B cell (primary cell): ENCODE results near the gene CREB5. TPM values are rescaled to one million over a fixed set of nuclear protein-coding genes. Genes with fewer than 3 reads are reported as not detected.

Experiments used
- ATAC-seq: fragments of 200-7000 bp; cut with Tn5 transposase; one replicate; pipeline ENCODE4 v1.10.0; 2021; ENCODE audit warnings: low read depth, mild to moderate bottlenecking, moderate number of reproducible peaks, moderate library complexity
- CTCF ChIA-PET: fragments of 350-600 bp; sonication (Branson Sonifier 250); formaldehyde crosslinking; loops from one replicate; lab custom pipeline; 2021; ENCODE audit warnings: antibody characterized with exemption, inconsistent platforms; lab: Charles Lee
- POLR2A ChIA-PET: fragments of 350-600 bp; sonication (Branson Sonifier 250); formaldehyde crosslinking; loops from one replicate; lab custom pipeline; 2021; ENCODE audit warnings: antibody characterized with exemption; lab: Charles Lee
- DNase-seq: peaks from one replicate; pipeline ENCODE4 v3.0.0; 2013
- H2AFZ ChIP-seq: 2 replicates; pipeline ENCODE4 v1.6.1; 2012; ENCODE audit warnings: mild to moderate bottlenecking, low read depth, low read length; ENCODE audit not compliant: insufficient read depth, poor library complexity, severe bottlenecking
- H3K27ac ChIP-seq, 2 donors: 1 replicate in 1 of 2; 2 replicates in 1 of 2; pipeline ENCODE4 v1.5.1; 2012 to 2013; ENCODE audit warnings: low read length in 2 of 2, mild to moderate bottlenecking in 2 of 2, moderate library complexity in 1 of 2
- H3K27me3 ChIP-seq, 4 experiments: fragments of 200-600 bp in 1 of 4; sonication (generic) in 1 of 4; replicated peaks in 1 of 4; 1 replicate in 2 of 4; 2 replicates in 2 of 4; pipeline versions ENCODE4 v1.6.1 to v1.7.0; 2013 to 2016; ENCODE audit warnings: low read length in 3 of 4, mild to moderate bottlenecking in 2 of 4, mixed read lengths in 1 of 4, moderate library complexity in 1 of 4; ENCODE audit not compliant: insufficient read depth in 4 of 4, control insufficient read depth in 3 of 4; ENCODE audit errors: control extremely low read depth in 1 of 4
- H3K36me3 ChIP-seq, 2 experiments: replicated peaks in 1 of 2; 1 replicate in 1 of 2; 2 replicates in 1 of 2; pipeline versions ENCODE4 v1.6.1 to v1.7.1; 2013; ENCODE audit warnings: low read length in 1 of 2; ENCODE audit not compliant: insufficient read depth in 2 of 2, control insufficient read depth in 1 of 2; ENCODE audit errors: control extremely low read depth in 1 of 2, extremely low read depth in 1 of 2
- H3K4me1 ChIP-seq, 2 donors: fragments of 200-600 bp in 1 of 2; sonication (generic) in 1 of 2; 1 replicate in 1 of 2; 2 replicates in 1 of 2; pipeline versions ENCODE4 v1.5.1 to v1.6.1; 2013 to 2017; ENCODE audit warnings: low read length in 2 of 2; ENCODE audit not compliant: control insufficient read depth in 2 of 2, insufficient read depth in 2 of 2
- H3K4me2 ChIP-seq: replicated peaks from 2 replicates; pipeline ENCODE3; 2012; ENCODE audit warnings: mild to moderate bottlenecking, low read depth, low read length; ENCODE audit not compliant: poor library complexity, severe bottlenecking
- H3K4me3 ChIP-seq, 5 experiments: fragments of 200-600 bp in 1 of 5; sonication (generic) in 1 of 5; 1 replicate in 3 of 5; 2 replicates in 2 of 5; pipeline versions ENCODE4 v1.5.1 to v1.7.0; 2011 to 2016; ENCODE audit warnings: low read length in 4 of 5, mild to moderate bottlenecking in 4 of 5, low read depth in 2 of 5, control low read depth in 1 of 5, moderate library complexity in 1 of 5; ENCODE audit not compliant: insufficient read depth in 1 of 5; ENCODE audit errors: control extremely low read depth in 1 of 5, extremely low read depth in 1 of 5
- H3K79me2 ChIP-seq: fragments of 200-600 bp; sonication (generic); one replicate; pipeline ENCODE4 v1.6.0; 2016; ENCODE audit warnings: low read length; ENCODE audit not compliant: control insufficient read depth, insufficient read depth
- H3K9ac ChIP-seq: fragments of 200-600 bp; sonication (generic); 2 replicates; pipeline ENCODE4 v1.6.1; 2017; ENCODE audit warnings: mild to moderate bottlenecking, low read length, moderate library complexity
- H3K9me3 ChIP-seq, 3 donors: one replicate each; pipeline versions ENCODE4 v1.6.1 to v1.7.1; 2013; ENCODE audit warnings: low read length in 2 of 3; ENCODE audit not compliant: control insufficient read depth in 2 of 3, insufficient read depth in 1 of 3; ENCODE audit errors: control extremely low read depth in 1 of 3
- H4K20me1 ChIP-seq: 2 replicates; pipeline ENCODE4 v1.6.0; 2012; ENCODE audit warnings: mild to moderate bottlenecking, low read length; ENCODE audit not compliant: insufficient read depth, control insufficient read depth, poor library complexity, severe bottlenecking
- H3K27ac Mint-ChIP-seq: one replicate; pipeline ENCODE4 v1.8.0; 2021; ENCODE audit warnings: mixed read lengths
- H3K27me3 Mint-ChIP-seq: one replicate; pipeline ENCODE4 v1.8.0; 2021; ENCODE audit warnings: mixed read lengths
- H3K4me1 Mint-ChIP-seq: one replicate; pipeline ENCODE4 v1.8.0; 2021; ENCODE audit warnings: mixed read lengths
- H3K4me3 Mint-ChIP-seq: one replicate; pipeline ENCODE4 v1.8.0; 2021; ENCODE audit warnings: mixed read lengths
- H3K9me3 Mint-ChIP-seq: one replicate; pipeline ENCODE4 v1.8.0; 2022; ENCODE audit warnings: mixed read lengths; ENCODE audit not compliant: insufficient read depth
- CTCF ChIP-seq: fragments of 200-600 bp; IDR thresholded peaks from one replicate; pipeline ENCODE4 v1.8.0; 2022; ENCODE audit warnings: antibody characterized with exemption, mild to moderate bottlenecking
- EZH2 ChIP-seq: IDR thresholded peaks from 2 replicates; pipeline ENCODE4 v1.6.1; 2012; ENCODE audit warnings: borderline replicate concordance, low read depth, mild to moderate bottlenecking, moderate library complexity, low read length; ENCODE audit not compliant: insufficient read depth, poor library complexity, severe bottlenecking
- WGBS: methylation state at CpG from one replicate; pipeline ENCODE4 v1.1.5; 2013; ENCODE audit warnings: missing lambda C conversion rate; ENCODE audit not compliant: insufficient coverage; 5-methylcytosine and 5-hydroxymethylcytosine counted together
- intact Hi-C: fragments of 100-400 bp; cut with micrococcal nuclease; formaldehyde crosslinking; loops from one replicate; pipeline ENCODE4 v1.10.0; 2022
- polyA plus RNA-seq: library from polyadenylated mRNA; depleted of rRNA; stranded (reverse); fragments of >200 nt; gene quantifications from 2 replicates; pipeline ENCODE4 v1.2.3, GENCODE V29; 2012
- total RNA-seq, 2 donors: library from RNA; stranded (reverse); fragments of 120-200 nt in 1 of 2; gene quantifications; 1 replicate in 1 of 2; 2 replicates in 1 of 2; pipeline versions ENCODE4 v1.2.3 to v1.2.4, GENCODE V29; 2013 to 2022

CREB5 gene
- total and polyA plus RNA-seq, 2 donors (not counting 1 experiment from before 2014, with no cell fraction given), result 0.05 to 0.95 TPM

DNA sequence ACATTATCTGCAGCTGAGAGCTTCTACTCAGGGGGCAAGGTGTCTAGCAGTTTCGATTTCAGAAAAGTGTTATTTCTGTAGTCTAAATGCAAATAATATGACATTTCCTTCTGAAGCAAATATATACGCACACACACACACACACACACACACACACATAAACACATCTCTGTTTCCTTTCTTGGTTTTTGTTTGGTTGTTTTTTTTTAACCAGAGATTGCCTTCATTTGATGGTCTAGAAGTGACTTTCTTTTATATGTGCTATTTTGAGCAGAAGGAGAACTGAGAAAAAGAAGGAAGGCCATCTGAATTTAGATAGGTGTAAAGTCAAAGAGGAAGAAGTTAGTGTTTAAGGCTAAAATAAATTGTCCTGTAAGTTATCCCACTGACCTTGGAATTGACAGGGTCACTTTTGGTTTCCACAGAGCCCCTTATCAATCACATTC, 403.6 kb downstream of the CREB5 start:
- Histone ChIP-seq H3K9me3 (no peaks in the 10 kb centered on the region), H3K79me2 (no peaks in the 10 kb centered on the region), H3K4me2 (peak overlapping the region; percentile 47), H3K4me1 (peaks cover 30 to 33% of the 10 kb centered on the region in 2 donors), H3K9ac (peak overlapping the region; percentile 31), H3K27ac (peak overlapping the region; percentile 66 to 72), H3K4me3 (peak overlapping the region in 1 of 5 experiments; percentile 46), H2AFZ (peak overlapping the region; percentile 48), H4K20me1 (no peaks in the 10 kb centered on the region), H3K36me3 (no peaks in the 10 kb centered on the region), H3K27me3 (no peaks in the 10 kb centered on the region)
- H3K27me3 Mint-ChIP-seq, result no peaks in the 10 kb centered on the region
- TF ChIP-seq EZH2, result no peak
- ATAC-seq (peak; percentile 76), DNase-seq (peak; percentile 72)
- WGBS, result no CpG with 5 or more reads among the region's 2 CpGs
- peak overlapping the region; percentile 74 for H3K27ac Mint-ChIP-seq
- H3K4me3 Mint-ChIP-seq, result peak overlapping the region; percentile 60
- CTCF ChIA-PET, result no interaction called here
- intact Hi-C loops, result no loop called here
- no peaks in the 10 kb centered on the region for H3K9me3 Mint-ChIP-seq
- H3K4me1 Mint-ChIP-seq, result peaks cover 59% of the 10 kb centered on the region
- POLR2A ChIA-PET, result interaction anchor here (0.6 kb wide), 1 partner anchor 661 kb away, joined by 3 read pairs; no protein-coding TSS in a partner anchor

DNA sequence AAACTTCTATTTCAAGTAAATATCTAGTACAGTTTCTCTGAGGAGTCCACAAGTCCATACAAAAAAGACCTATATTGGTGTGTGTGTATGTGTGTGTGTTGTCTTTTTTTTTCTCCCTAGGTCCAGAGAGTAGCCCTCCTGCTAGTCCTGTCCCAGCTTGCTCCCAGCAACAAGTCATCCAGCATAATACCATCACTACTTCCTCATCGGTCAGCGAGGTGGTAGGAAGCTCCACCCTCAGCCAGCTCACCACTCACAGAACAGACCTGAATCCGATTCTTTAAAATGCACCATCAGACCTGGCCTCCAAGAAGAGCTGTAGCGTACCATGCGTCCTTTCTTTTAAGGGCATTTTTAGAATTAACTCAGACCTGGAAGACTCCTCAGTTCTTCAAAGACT, 406.7 kb downstream of the CREB5 start:
- Mint-ChIP-seq H3K27me3 (no peaks in the 10 kb centered on the region), H3K4me3 (peak overlapping the region; percentile 33), H3K4me1 (peaks cover 50% of the 10 kb centered on the region), H3K9me3 (no peaks in the 10 kb centered on the region), H3K27ac (peak overlapping the region; percentile 78)
- Histone ChIP-seq H3K36me3 (no peaks in the 10 kb centered on the region), H3K4me2 (peak overlapping the region; percentile 22), H4K20me1 (no peaks in the 10 kb centered on the region), H3K27me3 (no peaks in the 10 kb centered on the region), H3K79me2 (no peaks in the 10 kb centered on the region), H2AFZ (peak overlapping the region; percentile 13), H3K9ac (no peak overlapping the region), H3K4me1 (peaks cover 22 to 30% of the 10 kb centered on the region in 2 donors), H3K27ac (no peak overlapping the region), H3K4me3 (no peak overlapping the region), H3K9me3 (no peaks in the 10 kb centered on the region)
- ChIA-PET POLR2A (no interaction called here), CTCF (interaction anchor here (0.6 kb wide), 1 partner anchor 592 kb away, joined by 3 read pairs; no protein-coding TSS in a partner anchor)
- intact Hi-C loops, result no loop called here
- TF ChIP-seq CTCF (no peak), EZH2 (no peak)
- DNase-seq (no peak), ATAC-seq (no peak)
- 78% methylated on average over 4 of the region's 5 CpGs for WGBS
